ENCODE data around the gene PTCD2. TPM values are rescaled to one million over a fixed set of nuclear protein-coding genes. Genes with fewer than 3 reads are reported as not detected.
"Not testable (repeated sequence)": the region's sequence is repeated elsewhere in the genome, so short reads cannot be mapped to it uniquely, and the experiment has no call there.

PTCD2 gene
- total RNA-seq, 1 donor from 2014 or later: 9.4 TPM

GRCh38 chr5:72379936-72380335 is 59.8 kb downstream of the PTCD2 start:
- DNase-seq (ENCODE audit: low read depth): peak; percentile 87

- no peak for DNase-seq (ENCODE audit: low read depth)
These were observed 60.5 kb downstream of the PTCD2 start for GRCh38 chr5:72380492-72381274.

- DNase-seq (ENCODE audit: low read depth): no peak
These were observed 63.1 kb downstream of the PTCD2 start for GRCh38 chr5:72383280-72383679.

- no peak for DNase-seq (ENCODE audit: low read depth)
These were observed 63.6 kb downstream of the PTCD2 start for GRCh38 chr5:72383726-72384125.

GRCh38 chr5:72386639-72387038 is 66.5 kb downstream of the PTCD2 start:
- no peak for DNase-seq (ENCODE audit: low read depth)

GRCh38 chr5:72387985-72388384 is 67.8 kb downstream of the PTCD2 start:
- peak; percentile 83 for DNase-seq (ENCODE audit: low read depth)

- no peak for DNase-seq (ENCODE audit: low read depth)
These were observed 68.5 kb downstream of the PTCD2 start for GRCh38 chr5:72388646-72389045.

GRCh38 chr5:72390836-72391235 is 70.7 kb downstream of the PTCD2 start:
- DNase-seq (ENCODE audit: low read depth): no peak

- peak; percentile 91 for DNase-seq (ENCODE audit: low read depth)
These were observed 72.2 kb downstream of the PTCD2 start for GRCh38 chr5:72392326-72392733.

GRCh38 chr5:72393052-72393451 is 72.9 kb downstream of the PTCD2 start:
- DNase-seq (ENCODE audit: low read depth): no peak

DNA sequence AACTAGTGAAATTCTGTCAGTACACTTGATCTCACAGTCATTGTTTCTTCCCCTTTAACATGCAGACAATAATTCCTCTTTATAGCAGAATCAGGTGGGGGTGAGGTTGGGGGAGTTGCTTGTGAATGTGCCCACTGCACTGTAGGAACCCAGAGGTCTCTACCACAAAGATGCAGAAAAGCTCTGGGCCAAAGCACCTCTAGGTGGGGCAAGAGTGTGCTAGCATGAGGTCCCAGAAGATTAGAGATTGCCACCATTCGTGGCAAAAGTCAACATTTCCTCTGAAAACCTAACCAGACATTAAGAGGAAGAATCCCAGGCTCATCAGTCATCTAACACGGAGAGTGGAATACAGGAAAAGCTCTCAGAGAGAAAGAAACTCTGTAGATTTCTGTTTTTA is 74.5 kb downstream of the PTCD2 start:
- DNase-seq (ENCODE audit: low read depth): peak; percentile 22

DNA sequence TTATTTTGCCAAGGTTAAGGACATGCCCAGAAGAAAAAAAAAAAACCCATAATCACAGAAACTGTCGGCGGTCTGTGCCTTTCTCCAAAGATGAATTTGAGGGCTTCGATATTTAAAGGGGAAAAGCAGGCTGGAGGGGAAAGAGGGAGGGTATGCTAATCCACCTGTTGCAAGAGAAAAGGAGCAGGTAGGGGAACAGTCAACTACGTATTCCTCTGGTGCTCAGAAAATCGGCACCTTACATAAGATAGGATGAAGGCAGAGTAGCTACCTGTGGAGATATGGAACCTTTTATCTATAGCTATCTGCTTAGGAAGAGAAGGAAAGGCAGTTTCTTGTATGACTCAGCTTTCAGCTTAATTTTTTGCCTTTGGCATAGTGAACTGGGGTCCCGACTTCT is 77.7 kb downstream of the PTCD2 start:
- DNase-seq (ENCODE audit: low read depth): no peak

- DNase-seq (ENCODE audit: low read depth): no peak
These were observed 80.8 kb downstream of the PTCD2 start for GRCh38 chr5:72400950-72401349.

GRCh38 chr5:72402381-72402890 is 82.3 kb downstream of the PTCD2 start:
- DNase-seq (ENCODE audit: low read depth): peak; percentile 70

DNA sequence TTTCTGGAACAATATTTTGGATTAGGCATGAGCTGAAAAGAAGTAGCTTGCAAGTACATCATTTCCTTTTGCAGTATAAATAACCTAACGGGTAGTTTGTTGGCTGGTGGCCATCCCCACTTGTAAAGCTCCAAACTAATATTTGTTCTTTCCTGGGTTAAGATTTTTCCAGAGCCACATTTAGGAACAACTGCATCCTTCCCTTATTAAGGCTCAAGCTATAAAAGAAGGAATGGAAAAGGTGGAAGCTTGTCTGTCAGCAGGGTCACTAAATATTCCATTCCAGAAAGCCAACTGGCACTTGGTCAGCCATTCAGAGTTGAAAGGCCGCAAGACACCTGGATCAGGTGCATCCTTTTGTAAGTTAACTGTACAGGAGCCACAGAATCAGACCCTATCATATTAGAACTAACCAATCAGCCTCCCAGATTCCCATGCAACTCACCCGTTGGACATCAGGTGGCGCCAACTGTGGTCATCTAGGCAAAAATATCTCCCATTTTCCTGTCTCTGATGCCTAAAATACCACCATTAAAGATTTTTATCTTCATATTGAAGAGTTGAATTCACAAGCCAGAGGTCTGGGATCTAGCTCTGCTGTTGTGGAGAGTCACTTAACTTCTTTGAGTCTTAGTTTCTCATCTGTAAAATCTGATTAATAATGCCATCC is 82.9 kb downstream of the PTCD2 start:
- no peak for DNase-seq (ENCODE audit: low read depth)

DNA sequence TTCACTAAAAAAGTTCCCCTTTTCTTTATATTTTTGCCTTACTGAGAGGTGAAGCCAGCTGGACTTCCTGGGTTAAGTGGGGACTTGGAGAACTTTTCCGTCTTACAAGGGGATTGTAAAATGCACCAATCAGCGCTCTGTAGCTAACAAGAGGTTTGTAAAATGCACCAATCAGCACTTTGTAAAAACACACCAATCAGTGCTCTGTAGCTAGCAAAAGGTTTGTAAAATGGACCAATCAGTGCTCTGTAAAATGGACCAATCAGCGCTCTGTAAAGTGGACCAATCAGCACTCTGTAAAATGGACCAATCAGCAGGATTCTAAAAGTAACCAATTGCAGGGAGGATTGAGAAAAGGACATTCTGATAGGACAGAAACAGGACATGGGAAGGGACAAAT is 84.6 kb downstream of the PTCD2 start:
- DNase-seq (ENCODE audit: low read depth): not testable (repeated sequence)

- DNase-seq (ENCODE audit: low read depth): no peak
These were observed 86.9 kb downstream of the PTCD2 start for GRCh38 chr5:72407078-72407477.

DNA sequence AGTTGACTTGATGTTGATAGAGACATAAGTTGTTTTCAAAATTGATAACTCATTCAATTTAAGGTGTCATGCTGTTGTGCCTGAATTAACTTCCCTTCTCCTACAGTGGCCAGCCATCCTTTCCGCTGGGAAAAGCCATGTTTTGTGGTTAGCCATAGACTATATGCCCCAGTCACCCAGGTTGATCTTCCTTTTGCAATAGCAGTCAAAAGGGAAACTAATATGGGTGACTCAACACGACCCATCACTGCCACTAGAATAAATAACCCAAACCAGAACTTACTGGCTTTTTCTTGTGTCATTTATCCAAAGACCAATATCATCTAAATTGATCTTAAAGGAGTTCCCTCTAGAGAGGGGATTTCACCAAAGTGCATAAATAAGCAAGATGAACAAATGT is 87.4 kb downstream of the PTCD2 start:
- peak; percentile 60 for DNase-seq (ENCODE audit: low read depth)

GRCh38 chr5:72408127-72408526 is 88.0 kb downstream of the PTCD2 start:
- DNase-seq (ENCODE audit: low read depth): no peak

- peak; percentile 18 for DNase-seq (ENCODE audit: low read depth)
These were observed 88.4 kb downstream of the PTCD2 start for GRCh38 chr5:72408603-72409002.

- DNase-seq (ENCODE audit: low read depth): no peak
These were observed 90.6 kb downstream of the PTCD2 start for GRCh38 chr5:72410688-72411295.

GRCh38 chr5:72412283-72413055 is 92.3 kb downstream of the PTCD2 start:
- DNase-seq (ENCODE audit: low read depth): peak; percentile 19

All from renal cortical epithelial cell (primary cell).